ENCODE data around the gene ACOT13. TPM values are rescaled to one million over a fixed set of nuclear protein-coding genes. Genes with fewer than 3 reads are reported as not detected.

Gene ACOT13
- polyA plus RNA-seq, 2 of the 4 experiments (the other 2 are of a cell fraction), result 22.9 to 87.7 TPM

GRCh38 chr6:24658573-24659560, 8.0 kb upstream of the ACOT13 start (continued):
- TF ChIP-seq FOSL2 (IDR thresholded peaks at IDR 0.05) (no peak), FOSL2 (CRISPR knock-in tag; IDR thresholded peaks at IDR 0.05) (peak; percentile 79)

- TF ChIP-seq HES2 (IDR thresholded peaks at IDR 0.05), result no peak
- TF ChIP-seq E2F6 (IDR thresholded peaks at IDR 0.05; ENCODE audit: borderline replicate concordance, low read depth), result no peak
- TF ChIP-seq NR3C1 (IDR thresholded peaks at IDR 0.05), result no peak
- TF ChIP-seq HMGXB4 (CRISPR knock-in tag; IDR thresholded peaks at IDR 0.05; ENCODE audit: borderline replicate concordance), result no peak
- TF ChIP-seq RARB (CRISPR knock-in tag; IDR thresholded peaks at IDR 0.05), result no peak
- TF ChIP-seq CEBPB (IDR thresholded peaks at IDR 0.05), result no peak
- no peak; the same call in 1 of the 2 replicates for TF ChIP-seq HOXB5 (CRISPR knock-in tag; IDR thresholded peaks at IDR 0.05)
- no peak for TF ChIP-seq CBX8 (IDR thresholded peaks at IDR 0.05)
- no peak for TF ChIP-seq ZC3H11A (IDR thresholded peaks at IDR 0.05)
- TF ChIP-seq JUNB (IDR thresholded peaks at IDR 0.05), result no peak
- DNase-seq (ENCODE audit: low read depth in 1 of 2, low spot score in 1 of 2) (peak in 1 of 2 experiments; percentile 64), ATAC-seq (peak; percentile 53 to 55), FAIRE-seq (no peak)
- Histone ChIP-seq H3K4me1 (peaks cover 97% of the 10 kb centered on the region), H3K9me3 (no peaks in the 10 kb centered on the region), H3K4me2 (peak overlapping the region; percentile 83), H3K4me3 (no peak overlapping the region), H3K27ac (peak overlapping the region; percentile 83 to 92)
- CTCF ChIA-PET, result no interaction called here
- WGBS (ENCODE audit: missing lambda C conversion rate), result 0% methylated on average over 1 of the region's 1 CpG
- POLR2A ChIA-PET, result interaction anchor here (1.2 to 1.4 kb wide), 3 partner anchors 9 to 62 kb away, joined by 3 to 7 read pairs (median 6); partner anchors contain the start of gene KIAA0319
These were observed 7.3 kb upstream of the ACOT13 start for GRCh38 chr6:24659561-24659960.

- no peak overlapping the region for H3K4me3 ChIP-seq
- peaks cover 97% of the 10 kb centered on the region for H3K4me1 ChIP-seq
- peak overlapping the region; percentile 83 to 92 for H3K27ac ChIP-seq
- H3K9me3 ChIP-seq, result no peaks in the 10 kb centered on the region
- ChIA-PET CTCF (no interaction called here), POLR2A (interaction anchor here (1.3 kb wide), 1 partner anchor 8 kb away, joined by 6 read pairs; no protein-coding TSS in a partner anchor)
- peak in 1 of 2 experiments; percentile 36 for DNase-seq (ENCODE audit: low read depth in 1 of 2, low spot score in 1 of 2)
- no peak for TF ChIP-seq CHD4 (IDR thresholded peaks at IDR 0.05; ENCODE audit: borderline replicate concordance)
- no peak; the same call in 1 of the 2 replicates for TF ChIP-seq HOXB13 (CRISPR knock-in tag; IDR thresholded peaks at IDR 0.05; ENCODE audit: low read depth)
- no peak for TF ChIP-seq CEBPB (IDR thresholded peaks at IDR 0.05)
- no peak for TF ChIP-seq PHF8 (IDR thresholded peaks at IDR 0.05; ENCODE audit: borderline replicate concordance, low read depth)
- TF ChIP-seq HES2 (IDR thresholded peaks at IDR 0.05), result no peak
- no peak for TF ChIP-seq CBX2 (IDR thresholded peaks at IDR 0.05; ENCODE audit: borderline replicate concordance, low read depth)
- no peak for TF ChIP-seq ESRRA (IDR thresholded peaks at IDR 0.05; ENCODE audit: borderline replicate concordance, low read length)
- no peak for TF ChIP-seq BHLHE40 (IDR thresholded peaks at IDR 0.05; ENCODE audit: low read depth, low read length)
- no peak for TF ChIP-seq ZSCAN20 (CRISPR knock-in tag; IDR thresholded peaks at IDR 0.05)
- TF ChIP-seq ATOH8 (CRISPR knock-in tag; IDR thresholded peaks at IDR 0.05; ENCODE audit: low read depth), result no peak
- no peak for TF ChIP-seq MYC (IDR thresholded peaks at IDR 0.05; ENCODE audit: borderline replicate concordance, low read length)
- no peak for TF ChIP-seq SREBF2 (IDR thresholded peaks at IDR 0.05)
- TF ChIP-seq RAD21 (conservative IDR thresholded peaks at IDR 0.05 in 1 of 2, IDR thresholded peaks at IDR 0.05 in 1 of 2), result no peak
- no peak for TF ChIP-seq HEYL (CRISPR knock-in tag; IDR thresholded peaks at IDR 0.05)
- TF ChIP-seq HMGXB4 (CRISPR knock-in tag; IDR thresholded peaks at IDR 0.05; ENCODE audit: borderline replicate concordance), result no peak
- TF ChIP-seq RARB (CRISPR knock-in tag; IDR thresholded peaks at IDR 0.05), result no peak
- no peak for TF ChIP-seq RCOR1 (IDR thresholded peaks at IDR 0.05; ENCODE audit: low read depth, low read length)
- TF ChIP-seq FOSB (CRISPR knock-in tag; IDR thresholded peaks at IDR 0.05), result no peak
- no peak for TF ChIP-seq JUN (IDR thresholded peaks at IDR 0.05)
- no peak for TF ChIP-seq MAFK (IDR thresholded peaks at IDR 0.05; ENCODE audit: partially characterized antibody)
- 17% methylated on average over 2 of the region's 2 CpGs for WGBS (ENCODE audit: missing lambda C conversion rate)
- no peak for FAIRE-seq
- ATAC-seq, result 0 out of 6 replicates have a peak, but pooled peaks of 1 of the 2 experiments have one; percentile 6
- peak overlapping the region; percentile 83 for H3K4me2 ChIP-seq
These were observed 6.8 kb upstream of the ACOT13 start for GRCh38 chr6:24660105-24660504.

All from A549 (cell line).